ENCODE measurements around the gene HHAT.
A peak's percentile ranks its signal among the peaks of the same experiment; 100 is the strongest.

HHAT gene

DNA sequence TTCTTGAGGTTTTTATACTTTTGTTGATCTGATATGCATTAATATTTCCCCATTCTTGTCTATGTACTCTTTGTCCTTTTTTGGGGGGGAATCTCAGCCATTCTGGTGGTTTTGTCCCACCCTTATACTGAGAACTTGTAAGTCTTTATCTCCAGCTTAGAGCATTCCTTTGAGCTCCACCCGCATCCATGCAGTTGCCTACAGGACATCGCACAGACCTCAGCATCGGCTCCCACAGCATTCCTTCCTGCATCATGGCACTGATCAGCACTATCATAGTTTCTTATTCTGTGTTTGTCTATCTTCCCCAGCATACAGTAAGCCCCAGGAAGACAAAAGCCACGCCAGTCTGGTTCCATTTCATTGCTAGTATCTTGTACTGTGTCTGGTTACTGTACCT lies 33.0 kb downstream of the HHAT start:
- DNase-seq, result no peak

DNA sequence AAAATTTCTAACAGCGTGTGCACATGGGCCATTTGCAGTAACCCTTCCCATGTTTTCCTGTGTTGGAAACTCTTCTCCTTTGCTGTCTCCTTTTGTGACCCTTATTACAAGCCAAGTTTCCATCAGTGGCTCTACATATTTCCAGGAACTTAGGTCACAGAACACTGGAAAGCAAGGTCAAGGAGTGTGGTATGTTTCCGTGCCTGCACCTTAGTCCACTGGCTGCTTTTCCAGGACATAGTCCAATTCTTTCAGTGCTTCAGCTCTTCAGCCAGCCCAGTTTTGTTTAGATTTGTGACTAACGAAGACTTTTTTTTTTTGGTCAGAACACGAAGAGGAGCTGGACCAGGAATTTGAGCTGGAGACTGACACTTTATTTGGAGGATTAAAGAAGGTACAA lies 33.8 kb downstream of the HHAT start:
- no peak for DNase-seq

- DNase-seq, result no peak
Measured at GRCh38 chr1:210363119-210363518, 34.4 kb downstream of the HHAT start.

GRCh38 chr1:210364479-210364878 lies 35.8 kb downstream of the HHAT start:
- DNase-seq, result no peak

GRCh38 chr1:210366767-210367166 lies 38.1 kb downstream of the HHAT start:
- no peak for DNase-seq

- no peak for DNase-seq
Measured at GRCh38 chr1:210367566-210367965, 38.9 kb downstream of the HHAT start.

- DNase-seq, result no peak
Measured at GRCh38 chr1:210369425-210369824, 40.7 kb downstream of the HHAT start.

GRCh38 chr1:210371916-210372315 lies 43.2 kb downstream of the HHAT start:
- DNase-seq, result no peak

DNA sequence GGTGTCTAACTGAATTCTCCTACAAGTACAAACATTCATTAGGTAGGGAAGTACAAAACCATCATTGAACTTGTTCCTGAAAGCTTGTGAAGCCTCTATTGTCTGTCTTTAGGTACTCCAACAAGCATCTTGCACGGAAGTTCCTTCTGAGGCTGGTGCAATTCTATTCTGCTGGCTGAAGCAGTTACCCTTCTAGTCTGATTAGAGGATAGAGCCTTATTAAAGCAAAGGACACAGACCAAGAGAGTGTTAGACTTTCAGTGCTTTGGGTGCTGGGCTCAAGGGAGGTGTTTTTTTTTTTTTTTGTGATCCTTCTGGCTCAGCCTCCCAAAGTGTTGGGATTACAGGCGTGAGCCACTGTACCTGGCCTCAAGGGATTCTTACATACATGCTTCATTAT lies 43.8 kb downstream of the HHAT start:
- no peak for DNase-seq

DNA sequence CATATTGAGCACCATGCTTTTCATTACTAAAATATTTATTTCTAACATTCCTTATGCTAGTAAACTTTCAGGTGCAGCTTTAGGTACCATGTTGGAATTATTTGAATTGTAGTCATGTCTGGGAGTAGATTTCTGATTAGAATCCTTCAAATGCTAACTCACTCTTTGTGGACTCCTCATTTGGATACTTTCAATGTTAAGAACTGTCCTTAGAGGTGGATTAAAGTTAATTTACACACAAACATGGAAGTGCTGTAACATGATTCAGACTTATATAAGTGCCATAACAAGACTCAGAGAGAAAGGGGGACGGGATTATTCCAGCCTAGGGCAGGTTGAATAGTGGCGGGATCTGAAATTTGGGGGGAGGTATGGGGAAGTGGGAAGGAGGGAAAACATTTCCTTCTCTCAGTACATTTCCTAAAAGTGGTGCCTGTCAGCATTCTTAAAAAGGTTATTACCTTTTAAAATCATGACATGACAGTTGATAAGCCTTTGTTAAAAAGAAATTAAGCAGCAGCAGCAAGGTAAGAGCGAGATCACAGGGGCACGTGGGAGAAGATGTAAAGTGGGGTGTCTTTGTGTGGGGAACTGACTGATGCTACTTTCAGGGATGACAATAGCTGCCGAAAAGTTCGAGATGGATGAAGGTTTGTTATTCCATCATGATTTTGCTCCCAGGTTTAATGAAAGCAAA lies 44.4 kb downstream of the HHAT start:
- no peak for DNase-seq

- DNase-seq, result no peak
Measured at GRCh38 chr1:210373628-210373877, 44.9 kb downstream of the HHAT start.

GRCh38 chr1:210373878-210374599 lies 45.3 kb downstream of the HHAT start:
- peak; percentile 93 for DNase-seq

GRCh38 chr1:210374600-210374953 lies 45.9 kb downstream of the HHAT start:
- no peak for DNase-seq

- no peak for DNase-seq
Measured at GRCh38 chr1:210376836-210377372, 48.2 kb downstream of the HHAT start.

GRCh38 chr1:210377731-210378333 lies 49.1 kb downstream of the HHAT start:
- DNase-seq, result no peak

DNA sequence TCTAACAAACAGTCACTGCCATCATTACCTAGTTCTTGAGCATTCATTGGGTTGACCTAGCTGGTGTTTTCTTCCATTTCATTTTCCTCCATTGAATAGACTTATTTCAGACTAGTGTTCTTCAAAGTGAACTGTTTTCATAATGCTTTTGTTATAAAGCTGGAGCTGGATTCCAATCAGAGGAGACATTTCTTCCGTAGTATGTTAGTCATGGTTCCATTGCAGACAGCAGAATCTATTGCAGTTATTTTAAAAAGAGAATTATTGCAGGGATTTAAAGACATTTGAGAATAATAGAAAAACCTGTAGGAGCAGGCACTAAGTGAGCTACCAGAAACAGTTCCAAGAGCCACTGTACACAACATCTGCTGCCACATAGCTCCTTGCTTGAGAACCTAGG lies 50.0 kb downstream of the HHAT start:
- no peak for DNase-seq

GRCh38 chr1:210381934-210382333 lies 53.2 kb downstream of the HHAT start:
- no peak for DNase-seq

DNA sequence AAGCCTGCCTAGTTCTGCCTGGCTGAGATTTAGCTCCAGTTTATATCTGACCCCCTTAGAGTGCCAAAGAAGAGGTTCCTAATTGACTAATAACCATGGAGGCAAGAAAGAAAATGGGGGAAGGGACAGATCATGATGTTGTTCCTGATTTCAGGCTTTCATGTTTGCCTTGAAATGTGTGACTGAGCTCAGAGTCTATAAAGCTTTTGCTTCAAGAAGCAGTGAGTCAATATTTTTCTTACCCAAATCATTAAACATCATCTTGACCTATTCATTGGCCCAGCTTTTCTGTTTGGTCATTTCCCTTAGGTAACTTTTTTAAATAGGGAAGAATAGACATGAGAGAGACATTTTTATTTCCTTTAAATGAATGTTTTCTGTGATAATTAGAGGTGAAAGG lies 55.9 kb downstream of the HHAT start:
- DNase-seq, result no peak

- DNase-seq, result no peak
Measured at GRCh38 chr1:210385228-210385627, 56.5 kb downstream of the HHAT start.

- DNase-seq, result no peak
Measured at GRCh38 chr1:210394281-210394821, 65.6 kb downstream of the HHAT start.

- no peak for DNase-seq
Measured at GRCh38 chr1:210396541-210396940, 67.8 kb downstream of the HHAT start.

DNA sequence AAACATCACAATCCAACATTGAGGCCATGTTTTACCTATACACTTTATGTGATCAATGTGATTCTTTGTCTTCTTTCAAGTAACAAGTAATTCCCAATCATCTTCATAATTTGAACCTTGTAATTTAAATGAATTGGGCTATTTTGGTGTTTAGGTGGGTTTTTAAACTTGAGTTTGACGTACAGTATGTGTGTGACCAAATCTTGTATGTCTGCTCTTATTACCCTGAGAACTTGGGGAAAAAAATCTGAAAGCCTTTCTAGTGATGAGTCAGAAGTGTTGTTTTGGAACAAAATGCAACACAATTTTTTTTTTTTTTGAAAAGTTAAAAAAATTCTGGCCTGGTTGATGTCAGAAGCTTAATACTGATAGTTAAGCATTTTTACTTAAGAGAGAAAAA lies 68.5 kb downstream of the HHAT start:
- no peak for DNase-seq

- no peak for DNase-seq
Measured at GRCh38 chr1:210397681-210398080, 69.0 kb downstream of the HHAT start.

DNA sequence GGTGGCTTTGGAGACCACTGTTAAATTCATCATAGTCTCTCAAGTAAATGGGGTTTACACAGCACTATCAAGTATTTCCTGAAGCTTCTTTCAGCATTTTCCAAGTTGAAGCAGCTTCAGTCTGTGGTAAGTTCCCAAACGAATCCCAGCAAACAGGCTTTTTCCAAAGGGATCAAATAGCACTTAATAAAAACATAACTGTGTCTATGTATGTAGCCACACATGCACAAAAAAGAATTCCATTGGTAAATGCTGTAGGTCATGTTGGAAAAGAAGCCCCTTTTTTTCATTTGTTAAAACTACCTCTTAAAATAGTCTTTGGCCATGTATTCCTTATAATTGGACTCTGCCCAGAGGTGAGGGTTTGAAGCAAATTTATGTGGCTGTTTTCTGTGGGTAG lies 69.8 kb downstream of the HHAT start:
- no peak for DNase-seq

All from OCI-M1 (cell line).